ENCODE data around the gene RPL23. TPM values are rescaled to one million over a fixed set of nuclear protein-coding genes. Genes with fewer than 3 reads are reported as not detected.

RPL23 gene
- total RNA-seq, 5 donors from 2014 or later (not counting 1 experiment from before 2014, with no cell fraction given) = 1,638 to 2,124 (median 1,743) TPM

GRCh38 chr17:38824899-38825761 lies 28.4 kb downstream of the RPL23 start, which contains the start of gene CWC25:
Gene CWC25 (minus strand): TSS chr17:38825321. CDS start chr17:38825183, 138 bp downstream.
- Histone ChIP-seq H3K4me1 (ENCODE audit: control insufficient read depth in 1 of 2, extremely low read depth in 1 of 2, insufficient read depth in 2 of 2, low read length in 2 of 2) (peaks cover 6 to 25% of the 10 kb centered on the region in 2 experiments), H3K9me3 (no peaks in the 10 kb centered on the region), H3K27ac (ENCODE audit: low read length) (peak within 1 kb of the TSS; percentile 96), H3K27me3 (replicated peaks in 1 of 2; ENCODE audit: control insufficient read depth in 2 of 2, extremely low read depth in 1 of 2, insufficient read depth in 2 of 2, low read length in 1 of 2) (no peaks in the 10 kb centered on the region), H3K36me3 (ENCODE audit: control insufficient read depth in 2 of 2, extremely low read depth in 1 of 2, insufficient read depth in 1 of 2, low read length in 1 of 2) (peaks cover 2 to 15% of the 10 kb centered on the region in 2 donors), H3K4me3 (ENCODE audit: control insufficient read depth in 1 of 2, extremely low read depth in 1 of 2, low read length in 1 of 2) (peak within 1 kb of the TSS; percentile 67 to 78)
- CTCF ChIA-PET = interaction anchor here (0.5 to 1.7 kb wide), 4 partner anchors 28 to 654 kb away, joined by 4 to 6 read pairs (median 6); partner anchors contain the start of gene RPL23 (in 1 of the 2)
- Mint-ChIP-seq H3K36me3 (peaks cover 16% of the 10 kb centered on the region), H3K4me1 (peaks cover 29 to 36% (median 34%) of the 10 kb centered on the region in 3 donors), H3K27me3 (no peaks in the 10 kb centered on the region), H3K27ac (peak within 1 kb of the TSS; percentile 98 to 99), H3K4me3 (peak within 1 kb of the TSS; percentile 92 to 97 (median 97)), H3K9me3 (no peaks in the 10 kb centered on the region)
- POLR2A ChIA-PET = interaction anchor here (0.5 to 2.9 kb wide), 8 partner anchors 11 to 231 kb away, joined by 3 to 20 read pairs (median 3); partner anchors contain the start of gene RPL23 (in 1 of the 2)
- peak; percentile 79 to 87 (median 84) for ATAC-seq (replicated peaks in 1 of 4)
- WGBS (ENCODE audit: insufficient coverage) = under 1% methylated on average over 47 of the region's 55 CpGs
- peak; percentile 81 to 99 (median 92) for DNase-seq

- no peaks in the 10 kb centered on the region for H3K9me3 Mint-ChIP-seq
- Histone ChIP-seq H3K27me3 (replicated peaks in 1 of 2; ENCODE audit: control insufficient read depth in 2 of 2, extremely low read depth in 1 of 2, insufficient read depth in 2 of 2, low read length in 1 of 2) (no peaks in the 10 kb centered on the region), H3K27ac (ENCODE audit: low read length) (no peak overlapping the region), H3K4me1 (ENCODE audit: control insufficient read depth in 1 of 2, extremely low read depth in 1 of 2, insufficient read depth in 2 of 2, low read length in 2 of 2) (peaks cover 0 to 6% of the 10 kb centered on the region in 2 experiments), H3K4me3 (ENCODE audit: control insufficient read depth in 1 of 2, extremely low read depth in 1 of 2, low read length in 1 of 2) (no peak overlapping the region), H3K9me3 (no peaks in the 10 kb centered on the region), H3K36me3 (ENCODE audit: control insufficient read depth in 2 of 2, extremely low read depth in 1 of 2, insufficient read depth in 1 of 2, low read length in 1 of 2) (peaks cover 3 to 65% of the 10 kb centered on the region in 2 donors)
- no peaks in the 10 kb centered on the region for H3K27me3 Mint-ChIP-seq
- no peak overlapping the region for H3K4me3 Mint-ChIP-seq
- WGBS (ENCODE audit: insufficient coverage) = 83% methylated on average over 1 of the region's 8 CpGs
- peaks cover 21% of the 10 kb centered on the region for H3K36me3 Mint-ChIP-seq
- ChIA-PET CTCF (no interaction called here), POLR2A (no interaction called here)
- peaks cover 0 to 13% (median 12%) of the 10 kb centered on the region in 3 donors for H3K4me1 Mint-ChIP-seq
- peak in 1 of 4 experiments; percentile 45 for ATAC-seq (replicated peaks in 1 of 4)
- peak overlapping the region in 1 of 2 donors; percentile 1 for H3K27ac Mint-ChIP-seq
- peak in 3 of 35 experiments; percentile 5 to 49 (median 7) for DNase-seq
These were observed 37.8 kb downstream of the RPL23 start for GRCh38 chr17:38815576-38816193.

GRCh38 chr17:38809828-38810227 lies 43.7 kb downstream of the RPL23 start:
- Mint-ChIP-seq H3K36me3 (peaks cover 37% of the 10 kb centered on the region), H3K27me3 (no peaks in the 10 kb centered on the region), H3K4me3 (no peak overlapping the region), H3K27ac (no peak overlapping the region), H3K4me1 (no peaks in the 10 kb centered on the region), H3K9me3 (no peaks in the 10 kb centered on the region)
- POLR2A ChIA-PET = interaction anchor here in 1 of 2 donors (0.7 kb wide), 2 partner anchors 53 to 128 kb away, joined by 3 to 4 read pairs; no protein-coding TSS in a partner anchor
- peaks cover 9 to 75% of the 10 kb centered on the region in 2 donors for H3K36me3 ChIP-seq (ENCODE audit: control insufficient read depth in 2 of 2, extremely low read depth in 1 of 2, insufficient read depth in 1 of 2, low read length in 1 of 2)
- H3K27ac ChIP-seq (ENCODE audit: low read length) = no peak overlapping the region
- no peaks in the 10 kb centered on the region for H3K4me1 ChIP-seq (ENCODE audit: control insufficient read depth in 1 of 2, extremely low read depth in 1 of 2, insufficient read depth in 2 of 2, low read length in 2 of 2)
- DNase-seq (no peak), ATAC-seq (replicated peaks in 1 of 4) (no peak)
- CTCF ChIA-PET = no interaction called here
- 94% methylated on average over 7 of the region's 7 CpGs for WGBS (ENCODE audit: insufficient coverage)
- H3K9me3 ChIP-seq = no peaks in the 10 kb centered on the region
- H3K4me3 ChIP-seq (ENCODE audit: control insufficient read depth in 1 of 2, extremely low read depth in 1 of 2, low read length in 1 of 2) = no peak overlapping the region
- H3K27me3 ChIP-seq (replicated peaks in 1 of 2; ENCODE audit: control insufficient read depth in 2 of 2, extremely low read depth in 1 of 2, insufficient read depth in 2 of 2, low read length in 1 of 2) = peaks cover 0 to 4% of the 10 kb centered on the region in 2 experiments

GRCh38 chr17:38800237-38800760 lies 53.2 kb downstream of the RPL23 start:
- Histone ChIP-seq H3K27me3 (replicated peaks in 1 of 2; ENCODE audit: control insufficient read depth in 2 of 2, extremely low read depth in 1 of 2, insufficient read depth in 2 of 2, low read length in 1 of 2) (no peaks in the 10 kb centered on the region), H3K36me3 (ENCODE audit: control insufficient read depth in 2 of 2, extremely low read depth in 1 of 2, insufficient read depth in 1 of 2, low read length in 1 of 2) (peaks cover 3 to 39% of the 10 kb centered on the region in 2 donors), H3K27ac (ENCODE audit: low read length) (peak overlapping the region; percentile 78), H3K4me3 (ENCODE audit: control insufficient read depth in 1 of 2, extremely low read depth in 1 of 2, low read length in 1 of 2) (peak overlapping the region; percentile 92 to 96), H3K4me1 (ENCODE audit: control insufficient read depth in 1 of 2, extremely low read depth in 1 of 2, insufficient read depth in 2 of 2, low read length in 2 of 2) (peaks cover 17 to 20% of the 10 kb centered on the region in 2 experiments), H3K9me3 (no peaks in the 10 kb centered on the region)
- Mint-ChIP-seq H3K27ac (peak overlapping the region; percentile 86 to 88), H3K4me3 (peak overlapping the region; percentile 80 to 95 (median 83)), H3K36me3 (peaks cover 26% of the 10 kb centered on the region), H3K9me3 (no peaks in the 10 kb centered on the region), H3K27me3 (no peaks in the 10 kb centered on the region), H3K4me1 (peaks cover 40 to 43% (median 43%) of the 10 kb centered on the region in 3 donors)
- ChIA-PET CTCF (no interaction called here), POLR2A (interaction anchor here in 1 of 2 donors (0.5 kb wide), 1 partner anchor 45 kb away, joined by 7 read pairs; no protein-coding TSS in a partner anchor)
- WGBS (ENCODE audit: insufficient coverage) = 25% methylated on average over 4 of the region's 14 CpGs
- ATAC-seq (replicated peaks in 1 of 4) (no peak), DNase-seq (no peak)

DNA sequence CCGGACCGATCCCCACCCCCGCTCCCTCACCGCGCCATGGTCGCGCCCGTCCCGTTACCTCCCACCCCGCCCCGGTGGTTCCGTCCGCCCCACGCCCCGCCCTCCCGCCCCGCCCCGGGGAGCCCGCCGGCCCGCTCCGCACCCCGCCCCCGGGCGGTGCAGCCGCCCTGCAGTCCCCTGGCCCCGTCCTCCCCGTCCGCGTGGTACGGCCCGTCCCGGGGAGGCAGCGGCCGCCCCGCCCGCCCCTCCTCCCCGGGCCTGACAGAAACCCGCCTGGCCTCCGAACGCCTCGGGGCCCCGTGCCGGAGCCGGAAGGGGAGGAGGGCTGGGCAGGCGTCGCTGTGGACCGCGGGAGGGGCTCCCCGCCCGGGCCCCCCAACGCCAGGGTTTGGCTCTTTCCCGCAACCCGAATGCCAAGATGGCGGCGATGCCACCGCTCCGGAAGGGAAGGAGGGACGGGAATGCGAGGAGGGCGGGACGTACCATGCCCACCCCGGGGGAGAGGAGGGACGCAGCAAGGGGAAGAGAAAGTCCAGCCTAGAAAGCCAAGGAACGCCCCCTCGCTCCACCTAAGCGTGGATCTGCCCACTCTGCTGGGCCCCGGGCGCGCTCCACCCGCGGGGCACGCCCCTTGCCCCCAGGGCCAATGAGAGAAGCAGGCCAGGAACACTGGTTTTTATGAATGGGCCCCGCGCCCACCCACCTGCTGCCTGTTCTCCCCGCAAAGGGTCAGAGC lies 53.9 kb downstream of the RPL23 start, which contains the start of gene PIP4K2B:
Gene PIP4K2B, minus strand, starts transcription at position 56 of the 736 bp plus-strand sequence. CDS start 132 bp downstream, outside the sequence.
- ATAC-seq (replicated peaks in 1 of 4) (peak; percentile 77 to 80 (median 78)), DNase-seq (peak; percentile 45 to 86 (median 68))
- Mint-ChIP-seq H3K27ac (peak within 1 kb of the TSS; percentile 91 to 94), H3K36me3 (peaks cover 26% of the 10 kb centered on the region), H3K4me1 (peaks cover 41 to 50% (median 45%) of the 10 kb centered on the region in 3 donors), H3K27me3 (no peaks in the 10 kb centered on the region), H3K4me3 (peak within 1 kb of the TSS; percentile 87 to 95 (median 94)), H3K9me3 (no peaks in the 10 kb centered on the region)
- ChIA-PET CTCF (no interaction called here), POLR2A (interaction anchor here (0.5 to 1.1 kb wide), 2 partner anchors 8 to 45 kb away, joined by 7 to 9 read pairs; no protein-coding TSS in a partner anchor)
- Histone ChIP-seq H3K36me3 (ENCODE audit: control insufficient read depth in 2 of 2, extremely low read depth in 1 of 2, insufficient read depth in 1 of 2, low read length in 1 of 2) (peaks cover 3 to 35% of the 10 kb centered on the region in 2 donors), H3K4me3 (ENCODE audit: control insufficient read depth in 1 of 2, extremely low read depth in 1 of 2, low read length in 1 of 2) (peak within 1 kb of the TSS; percentile 92 to 96), H3K9me3 (no peaks in the 10 kb centered on the region), H3K4me1 (ENCODE audit: control insufficient read depth in 1 of 2, extremely low read depth in 1 of 2, insufficient read depth in 2 of 2, low read length in 2 of 2) (peaks cover 17 to 22% of the 10 kb centered on the region in 2 experiments), H3K27ac (ENCODE audit: low read length) (peak within 1 kb of the TSS; percentile 78), H3K27me3 (replicated peaks in 1 of 2; ENCODE audit: control insufficient read depth in 2 of 2, extremely low read depth in 1 of 2, insufficient read depth in 2 of 2, low read length in 1 of 2) (no peaks in the 10 kb centered on the region)
- WGBS (ENCODE audit: insufficient coverage) = under 1% methylated on average over 58 of the region's 76 CpGs

All from T-cell (primary cell).